H9 (cell line): Measurements from ENCODE around the gene FAM83F. TPM values are rescaled to one million over a fixed set of nuclear protein-coding genes. Genes with fewer than 3 reads are reported as not detected.
A peak's percentile ranks its signal among the peaks of the same experiment; 100 is the strongest.

Experiments used
- DNase-seq: peaks from one replicate; pipeline ENCODE4 v3.0.0-alpha.2; 2017
- H2AFZ ChIP-seq: one replicate; pipeline ENCODE4 v1.6.1; 2013; ENCODE audit warnings: mild to moderate bottlenecking, low read length, control low read depth, moderate library complexity
- H2AK5ac ChIP-seq: 2 replicates; pipeline ENCODE4 v1.6.1; 2013; ENCODE audit warnings: low read length, control low read depth, mixed read lengths; ENCODE audit not compliant: insufficient read length
- H2BK120ac ChIP-seq: one replicate; pipeline ENCODE4 v1.6.1; 2013; ENCODE audit warnings: low read depth, mild to moderate bottlenecking, low read length, control low read depth, inconsistent platforms; ENCODE audit not compliant: poor library complexity, severe bottlenecking
- H2BK12ac ChIP-seq: 2 replicates; pipeline ENCODE4 v1.6.1; 2013; ENCODE audit warnings: low read length, control low read depth, mixed read lengths, low read depth; ENCODE audit not compliant: insufficient read length
- H2BK15ac ChIP-seq: 2 replicates; pipeline ENCODE4 v1.6.1; 2013; ENCODE audit warnings: low read depth, low read length, control low read depth
- H2BK20ac ChIP-seq: one replicate; pipeline ENCODE4 v1.6.1; 2013; ENCODE audit warnings: low read depth, mild to moderate bottlenecking, low read length, control low read depth, inconsistent platforms; ENCODE audit not compliant: poor library complexity, severe bottlenecking
- H2BK5ac ChIP-seq: 2 replicates; pipeline ENCODE4 v1.6.1; 2013; ENCODE audit warnings: low read length, control low read depth, mixed read lengths; ENCODE audit not compliant: insufficient read length
- H3K14ac ChIP-seq: 2 replicates; pipeline ENCODE4 v1.6.1; 2013; ENCODE audit warnings: low read length, control low read depth; ENCODE audit not compliant: insufficient read depth
- H3K18ac ChIP-seq: 2 replicates; pipeline ENCODE4 v1.6.1; 2013; ENCODE audit warnings: low read depth, mild to moderate bottlenecking, mixed read lengths, low read length, control low read depth; ENCODE audit not compliant: insufficient read length
- H3K23ac ChIP-seq: 2 replicates; pipeline ENCODE4 v1.6.1; 2013; ENCODE audit warnings: low read length, control low read depth, mixed read lengths, low read depth; ENCODE audit not compliant: insufficient read length
- H3K23me2 ChIP-seq: 2 replicates; pipeline ENCODE4 v1.6.1; 2013; ENCODE audit warnings: low read depth, mild to moderate bottlenecking, mixed read lengths, low read length, control low read depth; ENCODE audit not compliant: insufficient read length, poor library complexity, severe bottlenecking
- H3K27ac ChIP-seq: 2 replicates; pipeline ENCODE4 v1.5.1; 2013; ENCODE audit warnings: low read length, control low read depth, mixed read lengths, low read depth; ENCODE audit not compliant: insufficient read length
- H3K27me3 ChIP-seq: 2 replicates; pipeline ENCODE4 v1.6.1; 2013; ENCODE audit warnings: low read length, control low read depth, inconsistent platforms; ENCODE audit not compliant: insufficient read depth
- H3K4ac ChIP-seq: 2 replicates; pipeline ENCODE4 v1.6.1; 2013; ENCODE audit warnings: low read depth, mild to moderate bottlenecking, control low read depth, inconsistent platforms, low read length, moderate library complexity
- H3K4me1 ChIP-seq: 2 replicates; pipeline ENCODE4 v1.6.1; 2013; ENCODE audit warnings: low read length, control low read depth, inconsistent platforms; ENCODE audit not compliant: insufficient read depth
- H3K4me2 ChIP-seq: 2 replicates; pipeline ENCODE4 v1.6.1; 2013; ENCODE audit warnings: low read length, control low read depth, mixed read lengths; ENCODE audit not compliant: insufficient read length, insufficient read depth
- H3K56ac ChIP-seq: 2 replicates; pipeline ENCODE4 v1.6.1; 2013; ENCODE audit warnings: low read depth, mild to moderate bottlenecking, mixed read lengths, low read length, control low read depth; ENCODE audit not compliant: insufficient read length
- H3K79me1 ChIP-seq: 2 replicates; pipeline ENCODE4 v1.6.1; 2013; ENCODE audit warnings: low read depth, mild to moderate bottlenecking, moderate library complexity, low read length, control low read depth, inconsistent platforms; ENCODE audit not compliant: insufficient read depth, poor library complexity, severe bottlenecking
- H3K79me2 ChIP-seq: 2 replicates; pipeline ENCODE4 v1.6.1; 2013; ENCODE audit warnings: low read length, control low read depth, inconsistent platforms; ENCODE audit not compliant: insufficient read depth
- H3K9ac ChIP-seq: 2 replicates; pipeline ENCODE4 v1.6.1; 2013; ENCODE audit warnings: low read length, control low read depth, mixed read lengths; ENCODE audit not compliant: insufficient read length; ENCODE audit errors: extremely low read depth
- H3K9me3 ChIP-seq: one replicate; pipeline ENCODE4 v1.6.1; 2013; ENCODE audit warnings: low read depth, low read length, inconsistent platforms; ENCODE audit not compliant: control insufficient read depth
- H3T11ph ChIP-seq: one replicate; pipeline ENCODE4 v1.6.1; 2013; ENCODE audit warnings: mild to moderate bottlenecking, low read length, control low read depth, inconsistent platforms
- H4K20me1 ChIP-seq: one replicate; pipeline ENCODE4 v1.6.1; 2013; ENCODE audit not compliant: control insufficient read depth, insufficient read length, insufficient read depth
- H4K5ac ChIP-seq: 2 replicates; pipeline ENCODE4 v1.6.1; 2013; ENCODE audit warnings: low read depth, mild to moderate bottlenecking, mixed read lengths, low read length, control low read depth; ENCODE audit not compliant: insufficient read length
- H4K8ac ChIP-seq: replicated peaks from 2 replicates; pipeline ENCODE4 v1.6.1; 2013; ENCODE audit warnings: low read length, control low read depth, mixed read lengths, low read depth; ENCODE audit not compliant: insufficient read length
- H4K91ac ChIP-seq: 2 replicates; pipeline ENCODE4 v1.6.1; 2013; ENCODE audit warnings: low read depth, mild to moderate bottlenecking, moderate library complexity, mixed read lengths, low read length, control low read depth; ENCODE audit not compliant: insufficient read length
- H3K27ac Mint-ChIP-seq, 3 experiments: 2 replicates in 2 of 3; 3 replicates in 1 of 3; pipeline ENCODE4 v1.8.0; 2020 to 2021; ENCODE audit warnings: mixed read lengths in 3 of 3, mild to moderate bottlenecking in 1 of 3, moderate library complexity in 1 of 3
- H3K27me3 Mint-ChIP-seq: 2 replicates; pipeline ENCODE4 v1.8.0; 2021; ENCODE audit warnings: low read depth, mild to moderate bottlenecking, moderate library complexity, mixed read lengths
- H3K36me3 Mint-ChIP-seq, 3 experiments: 2 replicates in 2 of 3; 3 replicates in 1 of 3; pipeline ENCODE4 v1.8.0; 2020 to 2021; ENCODE audit warnings: low read depth in 3 of 3, mixed read lengths in 3 of 3; ENCODE audit not compliant: insufficient read depth in 1 of 3
- H3K4me1 Mint-ChIP-seq, 2 experiments: 2 replicates each; pipeline ENCODE4 v1.8.0; 2020; ENCODE audit warnings: mixed read lengths in 2 of 2
- H3K4me3 Mint-ChIP-seq, 2 experiments: 2 replicates in 1 of 2; 3 replicates in 1 of 2; pipeline ENCODE4 v1.8.0; 2020 to 2021; ENCODE audit warnings: mild to moderate bottlenecking in 2 of 2, mixed read lengths in 2 of 2, moderate library complexity in 1 of 2
- H3K9me3 Mint-ChIP-seq, 2 experiments: 2 replicates in 1 of 2; 3 replicates in 1 of 2; pipeline ENCODE4 v1.8.0; 2020; ENCODE audit warnings: mild to moderate bottlenecking in 2 of 2, mixed read lengths in 2 of 2, moderate library complexity in 1 of 2
- CTCF ChIP-seq: fragments of 200-600 bp; sonication (generic); conservative IDR thresholded peaks from 3 replicates; pipeline ENCODE4 v1.8.0; 2021; ENCODE audit warnings: antibody characterized with exemption, mild to moderate bottlenecking
- WGBS: extraction: QIAGEN DNeasy Blood & Tissue Kit; methylation state at CpG from one replicate; pipeline ENCODE4 v1.1.7; 2013; ENCODE audit warnings: missing lambda C conversion rate, low lambda C conversion rate, mixed read lengths; ENCODE audit not compliant: insufficient read length; ENCODE audit errors: extremely low coverage; 5-methylcytosine and 5-hydroxymethylcytosine counted together
- total RNA-seq: library from RNA; stranded (reverse); gene quantifications from 2 replicates; pipeline ENCODE4 v1.2.1, GENCODE V29; 2021

The FAM83F gene
- total RNA-seq, 1 experiment from 2014 or later = 17.4 TPM

- TF ChIP-seq CTCF = peak; percentile 96
- Histone ChIP-seq H4K20me1 (no peaks in the 10 kb centered on the region), H3K4me1 (no peaks in the 10 kb centered on the region), H3K9ac (no peak overlapping the region), H2BK120ac (no peak overlapping the region), H2BK15ac (no peak overlapping the region), H2BK12ac (no peak overlapping the region), H4K5ac (no peak overlapping the region), H3K79me1 (no peaks in the 10 kb centered on the region), H3K9me3 (no peaks in the 10 kb centered on the region), H3K4me2 (no peak overlapping the region), H3K23me2 (no peaks in the 10 kb centered on the region), H2AFZ (no peak overlapping the region), H3K27ac (no peak overlapping the region), H3K4ac (no peak overlapping the region), H3K18ac (no peak overlapping the region), H3K79me2 (no peaks in the 10 kb centered on the region), H3K27me3 (no peaks in the 10 kb centered on the region), H2AK5ac (no peak overlapping the region), H4K91ac (no peak overlapping the region), H3K56ac (no peak overlapping the region), H3K23ac (no peak overlapping the region), H3T11ph (no peak overlapping the region), H3K14ac (no peak overlapping the region), H2BK5ac (no peak overlapping the region), H2BK20ac (no peak overlapping the region), H4K8ac (no peak overlapping the region)
- peak; percentile 76 for DNase-seq
- peaks cover 12 to 19% (median 16%) of the 10 kb centered on the region in 3 experiments for H3K36me3 Mint-ChIP-seq
- H3K9me3 Mint-ChIP-seq = no peaks in the 10 kb centered on the region
- H3K4me1 Mint-ChIP-seq = peaks cover 3 to 6% of the 10 kb centered on the region in 2 experiments; a peak in 3 of 4 replicates
- H3K27me3 Mint-ChIP-seq = no peaks in the 10 kb centered on the region
- WGBS = no CpG with 5 or more reads among the region's 16 CpGs
- H3K4me3 Mint-ChIP-seq = no peak overlapping the region
- H3K27ac Mint-ChIP-seq = no peak overlapping the region
Measured at GRCh38 chr22:40024201-40025061, 29.7 kb downstream of the FAM83F start.
